Lower leg skin (tissue), 3 donors: ENCODE measurements around the gene ORC3.

Experiments
- CTCF ChIP-seq, 3 donors: fragments of 450-650 bp; IDR thresholded peaks; one replicate each; pipeline ENCODE4 v1.5.1; 2016; ENCODE audit warnings: antibody characterized with exemption in 3 of 3, mild to moderate bottlenecking in 3 of 3, moderate library complexity in 2 of 3
- POLR2A ChIP-seq, 2 donors: fragments of 450-650 bp; IDR thresholded peaks; one replicate each; pipeline ENCODE4 v1.6.1; 2016 to 2017; ENCODE audit warnings: antibody characterized with exemption in 2 of 2, mild to moderate bottlenecking in 1 of 2, moderate library complexity in 1 of 2

- TF ChIP-seq CTCF (IDR thresholded peaks at IDR 0.05) (no peak), POLR2A (IDR thresholded peaks at IDR 0.05) (no peak)
Measured at GRCh38 chr6:87630746-87631145, 40.8 kb downstream of the ORC3 start.
